ENCODE results near the gene SAE1.

Gene SAE1

GRCh38 chr19:47172666-47173455 lies 42.2 kb downstream of the SAE1 start:
- DNase-seq, result no peak

GRCh38 chr19:47176071-47176626 lies 45.5 kb downstream of the SAE1 start:
- no peak for DNase-seq

DNA sequence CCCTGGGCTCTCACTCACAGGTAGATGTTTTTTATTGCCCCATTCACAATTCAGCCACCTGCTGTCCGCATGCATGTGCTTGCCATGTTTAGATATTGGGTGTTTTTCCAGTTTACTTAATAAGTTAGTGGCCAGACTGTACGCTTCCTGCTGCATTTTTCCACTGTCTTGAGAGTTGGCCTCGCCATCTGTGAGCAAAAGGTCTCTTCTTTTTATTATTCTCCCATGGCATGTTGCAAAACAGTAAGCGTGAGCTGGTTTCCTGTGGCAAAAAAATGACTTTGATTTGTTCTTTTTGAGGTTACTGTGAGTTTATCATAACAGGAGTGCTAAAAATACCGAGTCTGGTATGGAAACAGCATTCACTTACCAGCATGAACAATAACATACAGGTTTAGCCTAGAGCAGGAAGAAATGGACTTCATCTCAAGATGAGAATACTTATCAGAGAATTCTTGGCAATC lies 46.0 kb downstream of the SAE1 start:
- no peak for DNase-seq

- DNase-seq, result no peak
These were observed 49.1 kb downstream of the SAE1 start for GRCh38 chr19:47179653-47180310.

- DNase-seq, result no peak
These were observed 53.0 kb downstream of the SAE1 start for GRCh38 chr19:47183601-47184000.

GRCh38 chr19:47186446-47187334 lies 56.1 kb downstream of the SAE1 start:
- DNase-seq, result no peak

GRCh38 chr19:47187335-47187655 lies 56.7 kb downstream of the SAE1 start:
- no peak for DNase-seq

DNA sequence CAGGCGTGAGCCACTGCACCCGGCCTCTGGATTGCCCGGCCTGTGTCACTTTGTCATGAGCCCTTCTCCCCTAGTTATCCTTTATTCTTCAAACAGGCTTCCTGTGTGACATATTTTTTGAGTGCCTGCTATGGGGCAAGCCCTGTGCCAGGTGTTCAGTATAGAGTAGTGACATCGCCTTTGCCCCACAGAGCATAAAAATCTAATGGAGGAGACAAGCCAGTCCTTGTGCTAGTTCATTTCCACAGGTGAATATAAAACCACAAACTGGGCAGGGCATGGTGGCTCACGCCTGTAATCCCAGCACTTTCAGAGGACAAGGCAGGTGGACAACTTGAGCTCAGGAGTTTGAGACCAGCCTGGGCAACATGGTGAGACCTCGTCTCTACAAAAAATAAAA lies 57.2 kb downstream of the SAE1 start:
- DNase-seq, result no peak

GRCh38 chr19:47188507-47189033 lies 57.9 kb downstream of the SAE1 start:
- no peak for DNase-seq

DNA sequence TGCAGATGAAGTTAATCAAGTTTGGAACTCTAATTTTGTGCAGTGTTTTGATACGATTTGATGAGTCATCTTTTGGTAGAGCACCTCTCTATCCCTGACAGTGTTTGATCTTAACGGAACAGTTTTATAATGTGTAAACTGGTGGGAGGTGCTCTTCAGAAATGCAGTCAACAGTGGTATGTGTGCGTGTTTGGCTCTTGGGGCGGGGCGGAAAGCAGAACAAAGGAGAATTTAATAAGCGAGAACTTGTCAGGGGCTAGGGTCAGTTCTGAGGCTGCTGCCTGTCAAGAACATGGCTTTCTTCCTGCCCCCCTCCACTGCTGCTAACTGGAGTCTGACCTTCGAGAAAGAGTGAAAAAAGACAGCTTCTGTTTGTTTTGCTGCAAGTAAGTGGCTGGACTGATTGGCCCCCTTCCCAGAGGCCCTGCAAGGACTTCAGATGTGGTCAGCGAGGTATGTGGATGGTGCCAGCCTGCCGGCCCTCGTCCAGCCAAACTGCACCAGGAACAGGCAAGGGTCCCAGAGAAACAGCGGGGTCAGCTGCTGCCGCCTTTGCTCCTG lies 59.6 kb downstream of the SAE1 start:
- no peak for DNase-seq

GRCh38 chr19:47195434-47195833 lies 64.8 kb downstream of the SAE1 start:
- DNase-seq, result no peak

DNA sequence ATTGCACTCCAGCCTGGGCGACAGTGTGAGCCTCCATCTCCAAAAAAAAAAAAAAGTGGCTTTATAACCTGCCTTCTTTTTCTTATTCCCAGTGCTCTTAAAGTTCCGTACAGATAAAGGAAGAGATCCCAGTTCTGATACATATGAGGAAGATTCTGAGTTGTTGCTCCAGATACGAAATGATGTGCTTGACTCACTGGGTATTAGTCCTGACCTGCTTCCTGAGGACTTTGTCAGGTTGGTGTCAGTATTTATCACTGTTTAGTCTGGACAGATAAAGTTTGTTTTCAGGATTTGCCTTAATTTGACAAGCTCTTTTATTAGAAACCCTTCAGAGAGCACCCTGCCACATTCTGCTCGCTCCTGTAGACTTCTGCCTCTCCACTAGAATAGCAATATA lies 66.5 kb downstream of the SAE1 start:
- no peak for DNase-seq

DNA sequence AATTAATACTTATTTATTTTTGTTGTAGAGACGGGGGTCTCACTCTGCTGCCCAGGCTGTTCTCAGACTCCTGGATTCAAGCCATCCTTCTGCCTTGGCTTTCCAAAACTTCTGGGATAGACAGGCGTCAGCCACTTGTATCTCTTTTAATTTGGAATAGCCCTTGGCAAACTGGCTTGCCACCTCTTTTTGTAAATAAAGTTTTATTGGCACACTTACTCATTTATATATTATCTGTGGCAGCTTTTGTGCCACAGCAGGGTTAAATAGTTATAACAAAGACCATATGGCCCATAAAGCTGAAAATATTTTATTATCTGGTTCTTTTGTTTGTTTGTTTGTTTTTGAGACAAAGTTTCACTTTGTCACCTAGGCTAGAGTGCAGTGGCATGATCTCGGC lies 69.9 kb downstream of the SAE1 start:
- DNase-seq, result no peak

- DNase-seq, result no peak
These were observed 72.6 kb downstream of the SAE1 start for GRCh38 chr19:47203254-47203653.

DNA sequence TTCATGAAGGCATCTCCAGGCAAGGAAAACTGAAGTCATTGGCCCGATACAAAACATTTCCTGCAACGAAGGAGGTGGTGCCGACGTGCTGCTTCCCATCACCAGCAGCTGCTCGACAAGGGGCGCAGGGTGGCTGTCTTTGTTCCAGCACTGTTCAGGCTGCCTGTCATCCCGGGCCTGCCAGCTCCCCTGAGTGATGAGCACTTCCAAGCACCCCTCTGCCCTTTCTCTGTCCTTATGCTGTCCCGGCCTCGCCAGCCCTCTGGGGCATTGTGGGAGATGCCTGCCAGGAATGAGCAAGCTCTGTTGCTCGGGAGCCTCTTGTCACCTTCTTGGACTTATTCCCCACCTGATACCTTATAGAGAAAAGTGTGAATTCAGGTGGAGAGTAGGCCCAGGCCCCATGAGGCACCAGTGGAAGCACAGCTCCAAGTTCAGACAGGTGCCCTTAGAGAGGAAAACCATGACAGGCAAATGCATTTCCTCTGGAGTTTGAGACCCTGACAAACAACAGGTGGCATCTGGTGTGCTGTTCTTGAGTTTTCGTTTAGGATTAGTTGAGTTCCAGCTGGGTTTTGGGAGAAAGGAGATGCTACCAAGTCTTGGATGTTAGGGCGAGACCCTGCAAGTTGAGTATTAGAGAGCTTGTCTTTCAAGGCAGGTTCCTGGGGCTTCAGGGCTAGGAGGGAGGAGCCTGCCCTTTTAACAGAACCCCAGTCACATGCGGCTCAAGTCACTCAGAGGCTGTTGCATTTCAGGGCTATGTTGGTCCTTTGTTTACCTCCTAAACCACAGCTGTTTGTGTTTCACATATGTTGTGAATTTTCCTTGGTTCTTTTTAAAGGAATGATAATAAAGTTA lies 78.9 kb downstream of the SAE1 start:
- no peak for DNase-seq

DNA sequence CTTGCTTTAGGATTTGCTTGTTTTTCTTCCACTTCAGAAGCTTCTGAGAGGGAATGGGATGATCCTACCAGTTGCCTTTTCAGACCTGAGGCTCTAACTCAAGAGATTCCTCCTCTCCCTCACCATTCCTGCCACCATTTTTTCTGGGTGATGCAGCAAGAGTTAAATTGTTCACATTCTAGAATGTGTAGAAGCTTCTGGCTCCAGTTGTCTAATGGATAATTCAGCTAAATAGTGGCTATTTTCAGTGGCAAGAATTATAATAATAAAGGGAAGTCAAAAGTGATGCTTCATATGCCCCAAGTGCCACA lies 79.5 kb downstream of the SAE1 start:
- no peak for DNase-seq

GRCh38 chr19:47210689-47211316 lies 80.2 kb downstream of the SAE1 start:
- peak; percentile 29 for DNase-seq

DNA sequence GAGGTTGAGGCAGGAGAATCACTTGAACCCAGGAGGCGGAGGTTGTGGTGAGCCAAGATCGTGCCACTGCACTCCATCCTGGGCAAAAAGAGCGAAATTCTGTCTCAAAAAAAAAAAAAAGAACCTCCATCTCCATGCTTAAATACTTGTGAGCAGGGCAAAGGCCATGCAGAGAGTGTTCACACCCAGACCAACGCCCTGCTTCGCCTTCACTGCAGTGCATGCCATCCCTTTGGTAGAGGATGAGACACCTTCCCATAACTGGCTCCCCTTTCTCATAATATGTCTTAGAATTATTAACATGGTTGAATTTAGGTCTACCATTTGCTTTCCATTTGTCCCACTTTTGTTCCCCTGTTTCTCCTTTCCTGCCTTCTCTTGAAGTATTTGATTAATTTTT lies 84.9 kb downstream of the SAE1 start:
- DNase-seq, result no peak

GRCh38 chr19:47221080-47221841 lies 90.6 kb downstream of the SAE1 start:
- no peak for DNase-seq

- no peak for DNase-seq
These were observed 91.3 kb downstream of the SAE1 start for GRCh38 chr19:47221890-47222289.
